B cell (primary cell): ENCODE results near the gene CIB1. TPM values are rescaled to one million over a fixed set of nuclear protein-coding genes. Genes with fewer than 3 reads are reported as not detected.

Source experiments
- ATAC-seq: fragments of 200-7000 bp; cut with Tn5 transposase; one replicate; pipeline ENCODE4 v1.10.0; 2021; ENCODE audit warnings: low read depth, mild to moderate bottlenecking, moderate number of reproducible peaks, moderate library complexity
- CTCF ChIA-PET: fragments of 350-600 bp; sonication (Branson Sonifier 250); formaldehyde crosslinking; loops from one replicate; lab custom pipeline; 2021; ENCODE audit warnings: antibody characterized with exemption, inconsistent platforms; lab: Charles Lee
- POLR2A ChIA-PET: fragments of 350-600 bp; sonication (Branson Sonifier 250); formaldehyde crosslinking; loops from one replicate; lab custom pipeline; 2021; ENCODE audit warnings: antibody characterized with exemption; lab: Charles Lee
- DNase-seq: peaks from one replicate; pipeline ENCODE4 v3.0.0; 2013
- H2AFZ ChIP-seq: 2 replicates; pipeline ENCODE4 v1.6.1; 2012; ENCODE audit warnings: mild to moderate bottlenecking, low read depth, low read length; ENCODE audit not compliant: insufficient read depth, poor library complexity, severe bottlenecking
- H3K27ac ChIP-seq, 2 donors: 1 replicate in 1 of 2; 2 replicates in 1 of 2; pipeline ENCODE4 v1.5.1; 2012 to 2013; ENCODE audit warnings: low read length in 2 of 2, mild to moderate bottlenecking in 2 of 2, moderate library complexity in 1 of 2
- H3K27me3 ChIP-seq, 4 experiments: fragments of 200-600 bp in 1 of 4; sonication (generic) in 1 of 4; replicated peaks in 1 of 4; 1 replicate in 2 of 4; 2 replicates in 2 of 4; pipeline versions ENCODE4 v1.6.1 to v1.7.0; 2013 to 2016; ENCODE audit warnings: low read length in 3 of 4, mild to moderate bottlenecking in 2 of 4, mixed read lengths in 1 of 4, moderate library complexity in 1 of 4; ENCODE audit not compliant: insufficient read depth in 4 of 4, control insufficient read depth in 3 of 4; ENCODE audit errors: control extremely low read depth in 1 of 4
- H3K36me3 ChIP-seq, 2 experiments: replicated peaks in 1 of 2; 1 replicate in 1 of 2; 2 replicates in 1 of 2; pipeline versions ENCODE4 v1.6.1 to v1.7.1; 2013; ENCODE audit warnings: low read length in 1 of 2; ENCODE audit not compliant: insufficient read depth in 2 of 2, control insufficient read depth in 1 of 2; ENCODE audit errors: control extremely low read depth in 1 of 2, extremely low read depth in 1 of 2
- H3K4me1 ChIP-seq, 2 donors: fragments of 200-600 bp in 1 of 2; sonication (generic) in 1 of 2; 1 replicate in 1 of 2; 2 replicates in 1 of 2; pipeline versions ENCODE4 v1.5.1 to v1.6.1; 2013 to 2017; ENCODE audit warnings: low read length in 2 of 2; ENCODE audit not compliant: control insufficient read depth in 2 of 2, insufficient read depth in 2 of 2
- H3K4me2 ChIP-seq: replicated peaks from 2 replicates; pipeline ENCODE3; 2012; ENCODE audit warnings: mild to moderate bottlenecking, low read depth, low read length; ENCODE audit not compliant: poor library complexity, severe bottlenecking
- H3K4me3 ChIP-seq, 5 experiments: fragments of 200-600 bp in 1 of 5; sonication (generic) in 1 of 5; 1 replicate in 3 of 5; 2 replicates in 2 of 5; pipeline versions ENCODE4 v1.5.1 to v1.7.0; 2011 to 2016; ENCODE audit warnings: low read length in 4 of 5, mild to moderate bottlenecking in 4 of 5, low read depth in 2 of 5, control low read depth in 1 of 5, moderate library complexity in 1 of 5; ENCODE audit not compliant: insufficient read depth in 1 of 5; ENCODE audit errors: control extremely low read depth in 1 of 5, extremely low read depth in 1 of 5
- H3K79me2 ChIP-seq: fragments of 200-600 bp; sonication (generic); one replicate; pipeline ENCODE4 v1.6.0; 2016; ENCODE audit warnings: low read length; ENCODE audit not compliant: control insufficient read depth, insufficient read depth
- H3K9ac ChIP-seq: fragments of 200-600 bp; sonication (generic); 2 replicates; pipeline ENCODE4 v1.6.1; 2017; ENCODE audit warnings: mild to moderate bottlenecking, low read length, moderate library complexity
- H3K9me3 ChIP-seq, 3 donors: one replicate each; pipeline versions ENCODE4 v1.6.1 to v1.7.1; 2013; ENCODE audit warnings: low read length in 2 of 3; ENCODE audit not compliant: control insufficient read depth in 2 of 3, insufficient read depth in 1 of 3; ENCODE audit errors: control extremely low read depth in 1 of 3
- H4K20me1 ChIP-seq: 2 replicates; pipeline ENCODE4 v1.6.0; 2012; ENCODE audit warnings: mild to moderate bottlenecking, low read length; ENCODE audit not compliant: insufficient read depth, control insufficient read depth, poor library complexity, severe bottlenecking
- H3K27ac Mint-ChIP-seq: one replicate; pipeline ENCODE4 v1.8.0; 2021; ENCODE audit warnings: mixed read lengths
- H3K27me3 Mint-ChIP-seq: one replicate; pipeline ENCODE4 v1.8.0; 2021; ENCODE audit warnings: mixed read lengths
- H3K4me1 Mint-ChIP-seq: one replicate; pipeline ENCODE4 v1.8.0; 2021; ENCODE audit warnings: mixed read lengths
- H3K4me3 Mint-ChIP-seq: one replicate; pipeline ENCODE4 v1.8.0; 2021; ENCODE audit warnings: mixed read lengths
- H3K9me3 Mint-ChIP-seq: one replicate; pipeline ENCODE4 v1.8.0; 2022; ENCODE audit warnings: mixed read lengths; ENCODE audit not compliant: insufficient read depth
- EZH2 ChIP-seq: IDR thresholded peaks from 2 replicates; pipeline ENCODE4 v1.6.1; 2012; ENCODE audit warnings: borderline replicate concordance, low read depth, mild to moderate bottlenecking, moderate library complexity, low read length; ENCODE audit not compliant: insufficient read depth, poor library complexity, severe bottlenecking
- WGBS: methylation state at CpG from one replicate; pipeline ENCODE4 v1.1.5; 2013; ENCODE audit warnings: missing lambda C conversion rate; ENCODE audit not compliant: insufficient coverage; 5-methylcytosine and 5-hydroxymethylcytosine counted together
- intact Hi-C: fragments of 100-400 bp; cut with micrococcal nuclease; formaldehyde crosslinking; loops from one replicate; pipeline ENCODE4 v1.10.0; 2022
- polyA plus RNA-seq: library from polyadenylated mRNA; depleted of rRNA; stranded (reverse); fragments of >200 nt; gene quantifications from 2 replicates; pipeline ENCODE4 v1.2.3, GENCODE V29; 2012
- total RNA-seq, 2 donors: library from RNA; stranded (reverse); fragments of 120-200 nt in 1 of 2; gene quantifications; 1 replicate in 1 of 2; 2 replicates in 1 of 2; pipeline versions ENCODE4 v1.2.3 to v1.2.4, GENCODE V29; 2013 to 2022
- TF ChIP-seq, protein P1 (sequence below): fragments of 200-600 bp; IDR thresholded peaks from one replicate; pipeline ENCODE4 v1.8.0; 2022; ENCODE audit warnings: antibody characterized with exemption, mild to moderate bottlenecking

CIB1 gene
- total and polyA plus RNA-seq, 2 donors (not counting 1 experiment from before 2014, with no cell fraction given) = 153 to 157 TPM

DNA sequence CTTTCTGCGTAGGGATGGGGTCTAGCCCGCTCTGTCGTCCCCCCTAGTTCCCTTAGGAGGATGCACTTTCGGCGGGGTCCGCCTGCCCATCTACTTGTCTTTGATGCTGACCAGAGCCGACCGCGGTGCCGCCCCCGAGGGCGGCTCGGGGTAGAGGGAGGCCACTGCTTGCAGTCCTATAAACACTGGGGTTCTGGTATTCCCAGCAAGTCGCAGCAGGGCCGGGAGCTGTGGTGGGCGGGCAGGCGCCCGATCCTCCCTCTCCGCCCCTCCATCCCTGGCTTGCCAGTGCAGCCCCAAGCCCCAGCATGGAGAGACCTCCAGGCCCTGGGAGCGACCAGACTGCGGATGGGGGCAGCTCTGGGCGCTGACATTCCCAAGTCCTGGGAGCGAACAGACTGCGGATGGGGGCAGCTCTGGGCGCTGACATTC, 31.8 kb downstream of the CIB1 start:
- H3K27ac ChIP-seq = peak overlapping the region; percentile 18 to 72
- no peaks in the 10 kb centered on the region for H3K27me3 ChIP-seq
- ChIA-PET CTCF (interaction anchor here (1.2 to 9.6 kb wide), 10 partner anchors 11 to 118 kb away, joined by 3 to 169 read pairs (median 5); partner anchors contain the start of genes CIB1 and GDPGP1), POLR2A (interaction anchor here (1.0 to 10.5 kb wide), 8 partner anchors 10 to 40 kb away, joined by 3 to 150 read pairs (median 8); partner anchors contain the start of genes CIB1 and GDPGP1)
- H3K4me2 ChIP-seq = peak overlapping the region; percentile 93
- 14% methylated on average over 25 of the region's 25 CpGs for WGBS
- peaks cover 58% of the 10 kb centered on the region for H4K20me1 ChIP-seq
- H3K4me1 ChIP-seq = peaks cover 71 to 80% of the 10 kb centered on the region in 2 donors
- H3K27me3 Mint-ChIP-seq = no peaks in the 10 kb centered on the region
- H3K9me3 Mint-ChIP-seq = no peaks in the 10 kb centered on the region
- H3K9me3 ChIP-seq = no peaks in the 10 kb centered on the region
- H3K4me3 Mint-ChIP-seq = peak overlapping the region; percentile 93
- peak overlapping the region; percentile 69 for H2AFZ ChIP-seq
- H3K36me3 ChIP-seq = peaks cover 0 to 45% of the 10 kb centered on the region in 2 experiments
- H3K79me2 ChIP-seq = peaks cover 98% of the 10 kb centered on the region
- peaks cover 75% of the 10 kb centered on the region for H3K4me1 Mint-ChIP-seq
- intact Hi-C loops = loop anchor here (1.0 kb wide), 4 partner anchors 11 to 31 kb away; partner anchors contain the start of gene CIB1
- peak overlapping the region; percentile 85 for H3K9ac ChIP-seq
- peak overlapping the region; percentile 79 to 94 (median 86) for H3K4me3 ChIP-seq
- no peak for TF ChIP-seq EZH2
- TF ChIP-seq, protein P1, sequence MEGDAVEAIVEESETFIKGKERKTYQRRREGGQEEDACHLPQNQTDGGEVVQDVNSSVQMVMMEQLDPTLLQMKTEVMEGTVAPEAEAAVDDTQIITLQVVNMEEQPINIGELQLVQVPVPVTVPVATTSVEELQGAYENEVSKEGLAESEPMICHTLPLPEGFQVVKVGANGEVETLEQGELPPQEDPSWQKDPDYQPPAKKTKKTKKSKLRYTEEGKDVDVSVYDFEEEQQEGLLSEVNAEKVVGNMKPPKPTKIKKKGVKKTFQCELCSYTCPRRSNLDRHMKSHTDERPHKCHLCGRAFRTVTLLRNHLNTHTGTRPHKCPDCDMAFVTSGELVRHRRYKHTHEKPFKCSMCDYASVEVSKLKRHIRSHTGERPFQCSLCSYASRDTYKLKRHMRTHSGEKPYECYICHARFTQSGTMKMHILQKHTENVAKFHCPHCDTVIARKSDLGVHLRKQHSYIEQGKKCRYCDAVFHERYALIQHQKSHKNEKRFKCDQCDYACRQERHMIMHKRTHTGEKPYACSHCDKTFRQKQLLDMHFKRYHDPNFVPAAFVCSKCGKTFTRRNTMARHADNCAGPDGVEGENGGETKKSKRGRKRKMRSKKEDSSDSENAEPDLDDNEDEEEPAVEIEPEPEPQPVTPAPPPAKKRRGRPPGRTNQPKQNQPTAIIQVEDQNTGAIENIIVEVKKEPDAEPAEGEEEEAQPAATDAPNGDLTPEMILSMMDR = no peak
- DNase-seq (no peak), ATAC-seq (no peak)
- H3K27ac Mint-ChIP-seq = peak overlapping the region; percentile 88
